HEK293 (cell line): ENCODE results near the gene HDHD2.

Experiments used
- HOXA7 ChIP-seq: sonication (generic); formaldehyde crosslinking; IDR thresholded peaks from 2 replicates; pipeline ENCODE4 v1.8.1; 2022; ENCODE audit warnings: missing genetic modification reagents, borderline replicate concordance
- HOXC10 ChIP-seq: sonication (generic); formaldehyde crosslinking; IDR thresholded peaks from 2 replicates; pipeline ENCODE4 v1.8.1; 2023; ENCODE audit warnings: mild to moderate bottlenecking, missing genetic modification reagents
- KLF8 ChIP-seq: fragments of 450-650 bp; formaldehyde crosslinking; IDR thresholded peaks from 2 replicates; pipeline ENCODE4 v1.5.1; 2016; ENCODE audit warnings: missing biosample characterization, missing genetic modification characterization
- SP2 ChIP-seq: fragments of 450-650 bp; formaldehyde crosslinking; IDR thresholded peaks from 2 replicates; pipeline ENCODE4 v1.5.1; 2016; ENCODE audit warnings: missing biosample characterization, missing genetic modification characterization
- ZBTB7A ChIP-seq: fragments of 450-650 bp; formaldehyde crosslinking; IDR thresholded peaks from 2 replicates; pipeline ENCODE4 v1.5.1; 2016; ENCODE audit warnings: low read depth, missing biosample characterization, missing genetic modification characterization
- ZNF274 ChIP-seq, 2 experiments: fragments of 200-500 bp in 1 of 2; fragments of 450-650 bp in 1 of 2; sonication (Bioruptor generic) in 1 of 2; formaldehyde crosslinking in 1 of 2; IDR thresholded peaks; 2 replicates each; pipeline versions ENCODE4 v1.5.1 to v1.6.1; 2014 to 2016; ENCODE audit warnings: borderline replicate concordance in 1 of 2, inconsistent platforms in 1 of 2, low read length in 1 of 2, missing biosample characterization in 1 of 2, missing genetic modification characterization in 1 of 2
- ZNF48 ChIP-seq: fragments of 450-650 bp; formaldehyde crosslinking; IDR thresholded peaks from 2 replicates; pipeline ENCODE4 v1.5.1; 2016; ENCODE audit warnings: missing biosample characterization, missing genetic modification characterization
- ZNF561 ChIP-seq: fragments of 450-650 bp; IDR thresholded peaks from 2 replicates; pipeline ENCODE4 v1.5.1; 2018; ENCODE audit warnings: missing biosample characterization, missing genetic modification characterization, borderline replicate concordance
- ZNF585B ChIP-seq: fragments of 450-650 bp; formaldehyde crosslinking; IDR thresholded peaks from 2 replicates; pipeline ENCODE4 v1.5.1; 2016; ENCODE audit warnings: missing biosample characterization, missing genetic modification characterization
- ZNF610 ChIP-seq: fragments of 450-650 bp; formaldehyde crosslinking; IDR thresholded peaks from 2 replicates; pipeline ENCODE4 v1.5.1; 2016; ENCODE audit warnings: missing biosample characterization, missing genetic modification characterization, borderline replicate concordance
- ZNF624 ChIP-seq: fragments of 450-650 bp; formaldehyde crosslinking; IDR thresholded peaks from 2 replicates; pipeline ENCODE4 v1.5.1; 2017; ENCODE audit warnings: missing biosample characterization, missing genetic modification characterization
- ZNF830 ChIP-seq: fragments of 450-650 bp; IDR thresholded peaks from 2 replicates; pipeline ENCODE4 v1.5.0; 2018; ENCODE audit warnings: missing biosample characterization, missing genetic modification characterization, low read depth, mild to moderate bottlenecking, moderate library complexity
- TF ChIP-seq, protein P1 (sequence below): fragments of 450-650 bp; formaldehyde crosslinking; IDR thresholded peaks from 2 replicates; pipeline ENCODE4 v1.5.1; 2016; ENCODE audit warnings: missing biosample characterization, missing genetic modification characterization
- TF ChIP-seq, protein P2 (sequence below): fragments of 450-650 bp; formaldehyde crosslinking; IDR thresholded peaks from 2 replicates; pipeline ENCODE4 v1.5.1; 2016; ENCODE audit warnings: missing biosample characterization, missing genetic modification characterization, low read depth

DNA sequence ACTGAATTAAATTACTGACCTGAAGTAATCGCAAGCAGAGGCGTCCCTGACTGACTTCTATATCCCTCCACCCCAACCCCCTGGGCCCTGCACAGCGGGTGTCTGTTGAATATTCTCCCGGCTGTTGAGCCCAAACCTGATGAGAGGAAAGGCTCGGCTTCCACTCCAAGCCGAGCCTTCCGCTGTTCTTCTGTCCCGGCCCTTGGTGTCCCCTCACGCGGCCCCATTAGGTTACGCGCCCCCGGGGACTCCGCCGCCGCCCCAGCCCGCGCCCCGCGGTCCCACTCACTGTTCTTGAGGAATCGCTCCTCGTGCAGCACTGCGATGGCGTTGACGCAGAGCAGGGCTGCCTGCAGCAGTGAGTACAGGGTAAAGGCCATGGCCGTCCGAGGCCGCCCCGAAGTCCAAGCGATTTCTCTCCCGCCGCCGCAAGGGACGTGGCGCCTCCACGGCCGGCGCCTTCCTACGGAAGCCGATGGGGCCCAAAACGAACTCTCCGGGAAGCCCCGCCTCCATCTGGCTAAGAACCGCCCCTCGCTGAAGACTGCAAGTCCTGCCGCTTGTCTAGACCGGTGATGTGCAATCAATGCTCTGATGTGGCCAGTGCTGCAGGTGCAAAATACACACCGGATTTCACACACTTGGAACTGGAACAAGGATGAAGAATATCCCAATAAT, 25.7 kb upstream of the HDHD2 start, which contains the start of gene IER3IP1:
- TF ChIP-seq, protein P1, sequence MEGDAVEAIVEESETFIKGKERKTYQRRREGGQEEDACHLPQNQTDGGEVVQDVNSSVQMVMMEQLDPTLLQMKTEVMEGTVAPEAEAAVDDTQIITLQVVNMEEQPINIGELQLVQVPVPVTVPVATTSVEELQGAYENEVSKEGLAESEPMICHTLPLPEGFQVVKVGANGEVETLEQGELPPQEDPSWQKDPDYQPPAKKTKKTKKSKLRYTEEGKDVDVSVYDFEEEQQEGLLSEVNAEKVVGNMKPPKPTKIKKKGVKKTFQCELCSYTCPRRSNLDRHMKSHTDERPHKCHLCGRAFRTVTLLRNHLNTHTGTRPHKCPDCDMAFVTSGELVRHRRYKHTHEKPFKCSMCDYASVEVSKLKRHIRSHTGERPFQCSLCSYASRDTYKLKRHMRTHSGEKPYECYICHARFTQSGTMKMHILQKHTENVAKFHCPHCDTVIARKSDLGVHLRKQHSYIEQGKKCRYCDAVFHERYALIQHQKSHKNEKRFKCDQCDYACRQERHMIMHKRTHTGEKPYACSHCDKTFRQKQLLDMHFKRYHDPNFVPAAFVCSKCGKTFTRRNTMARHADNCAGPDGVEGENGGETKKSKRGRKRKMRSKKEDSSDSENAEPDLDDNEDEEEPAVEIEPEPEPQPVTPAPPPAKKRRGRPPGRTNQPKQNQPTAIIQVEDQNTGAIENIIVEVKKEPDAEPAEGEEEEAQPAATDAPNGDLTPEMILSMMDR (tag by site-specific recombination): peak; percentile 64
- TF ChIP-seq HOXC10 (no peak), ZNF624 (tag by site-specific recombination) (no peak), ZNF274 (IDR thresholded peaks at IDR 0.05; ENCODE audit: low read length) (no peak), ZNF274 (tag by site-specific recombination; IDR thresholded peaks at IDR 0.05; ENCODE audit: borderline replicate concordance) (no peak), SP2 (tag by site-specific recombination) (peak; percentile 51), ZNF585B (no peak), ZBTB7A (tag by site-specific recombination) (no peak), HOXA7 (no peak), ZNF830 (tag by site-specific recombination) (no peak), ZNF561 (tag by site-specific recombination) (no peak), ZNF48 (tag by site-specific recombination) (no peak), KLF8 (tag by site-specific recombination) (0 out of 2 replicates have a peak, but pooled peaks have one; percentile 54), ZNF610 (no peak)
- TF ChIP-seq, protein P2, sequence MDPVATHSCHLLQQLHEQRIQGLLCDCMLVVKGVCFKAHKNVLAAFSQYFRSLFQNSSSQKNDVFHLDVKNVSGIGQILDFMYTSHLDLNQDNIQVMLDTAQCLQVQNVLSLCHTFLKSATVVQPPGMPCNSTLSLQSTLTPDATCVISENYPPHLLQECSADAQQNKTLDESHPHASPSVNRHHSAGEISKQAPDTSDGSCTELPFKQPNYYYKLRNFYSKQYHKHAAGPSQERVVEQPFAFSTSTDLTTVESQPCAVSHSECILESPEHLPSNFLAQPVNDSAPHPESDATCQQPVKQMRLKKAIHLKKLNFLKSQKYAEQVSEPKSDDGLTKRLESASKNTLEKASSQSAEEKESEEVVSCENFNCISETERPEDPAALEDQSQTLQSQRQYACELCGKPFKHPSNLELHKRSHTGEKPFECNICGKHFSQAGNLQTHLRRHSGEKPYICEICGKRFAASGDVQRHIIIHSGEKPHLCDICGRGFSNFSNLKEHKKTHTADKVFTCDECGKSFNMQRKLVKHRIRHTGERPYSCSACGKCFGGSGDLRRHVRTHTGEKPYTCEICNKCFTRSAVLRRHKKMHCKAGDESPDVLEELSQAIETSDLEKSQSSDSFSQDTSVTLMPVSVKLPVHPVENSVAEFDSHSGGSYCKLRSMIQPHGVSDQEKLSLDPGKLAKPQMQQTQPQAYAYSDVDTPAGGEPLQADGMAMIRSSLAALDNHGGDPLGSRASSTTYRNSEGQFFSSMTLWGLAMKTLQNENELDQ (tag by site-specific recombination): no peak
